T-helper 2 cell treated with Interferon-gamma antibody and Interleukin-4, amounts not matched to agents 5 μg/mL and 100 μg/mL, for 36 hours (primary cell): ENCODE data around the gene TRIM28.

Source experiments
- DNase-seq: peaks from one replicate; pipeline ENCODE4 v3.0.0; 2021; ENCODE audit warnings: low spot score
- H3K27ac Mint-ChIP-seq: one replicate; pipeline ENCODE4 v1.8.0; 2021; ENCODE audit warnings: mild to moderate bottlenecking, mixed read lengths
- H3K27me3 Mint-ChIP-seq: one replicate; pipeline ENCODE4 v1.8.0; 2021; ENCODE audit warnings: low read depth, mixed read lengths
- H3K36me3 Mint-ChIP-seq: one replicate; pipeline ENCODE4 v1.8.0; 2021; ENCODE audit warnings: low read depth, mixed read lengths
- H3K4me1 Mint-ChIP-seq: one replicate; pipeline ENCODE4 v1.8.0; 2021; ENCODE audit warnings: low read depth, mixed read lengths
- H3K4me3 Mint-ChIP-seq: one replicate; pipeline ENCODE4 v1.8.0; 2022; ENCODE audit warnings: mild to moderate bottlenecking, moderate library complexity, mixed read lengths
- H3K9me3 Mint-ChIP-seq: one replicate; pipeline ENCODE4 v1.8.0; 2021; ENCODE audit warnings: mixed read lengths

TRIM28 gene

GRCh38 chr19:58514564-58515022 lies 29.3 kb upstream of the TRIM28 start:
- no peak for DNase-seq
- no peaks in the 10 kb centered on the region for H3K27me3 Mint-ChIP-seq
- peaks cover 19% of the 10 kb centered on the region for H3K36me3 Mint-ChIP-seq
- H3K9me3 Mint-ChIP-seq = no peaks in the 10 kb centered on the region
- peaks cover 18% of the 10 kb centered on the region for H3K4me1 Mint-ChIP-seq
- H3K27ac Mint-ChIP-seq = peak overlapping the region; percentile 93
- H3K4me3 Mint-ChIP-seq = peak overlapping the region; percentile 89

GRCh38 chr19:58515259-58515658 lies 28.6 kb upstream of the TRIM28 start:
- DNase-seq = no peak
- no peaks in the 10 kb centered on the region for H3K27me3 Mint-ChIP-seq
- peak overlapping the region; percentile 65 for H3K4me3 Mint-ChIP-seq
- peaks cover 19% of the 10 kb centered on the region for H3K36me3 Mint-ChIP-seq
- peaks cover 23% of the 10 kb centered on the region for H3K4me1 Mint-ChIP-seq
- peak overlapping the region; percentile 74 for H3K27ac Mint-ChIP-seq
- no peaks in the 10 kb centered on the region for H3K9me3 Mint-ChIP-seq

- no peak for DNase-seq
- Mint-ChIP-seq H3K4me1 (peaks cover 26% of the 10 kb centered on the region), H3K36me3 (peaks cover 19% of the 10 kb centered on the region), H3K4me3 (peak overlapping the region; percentile 65), H3K27me3 (no peaks in the 10 kb centered on the region), H3K9me3 (no peaks in the 10 kb centered on the region), H3K27ac (peak overlapping the region; percentile 74)
These were observed 27.5 kb upstream of the TRIM28 start for GRCh38 chr19:58516246-58516836.

DNA sequence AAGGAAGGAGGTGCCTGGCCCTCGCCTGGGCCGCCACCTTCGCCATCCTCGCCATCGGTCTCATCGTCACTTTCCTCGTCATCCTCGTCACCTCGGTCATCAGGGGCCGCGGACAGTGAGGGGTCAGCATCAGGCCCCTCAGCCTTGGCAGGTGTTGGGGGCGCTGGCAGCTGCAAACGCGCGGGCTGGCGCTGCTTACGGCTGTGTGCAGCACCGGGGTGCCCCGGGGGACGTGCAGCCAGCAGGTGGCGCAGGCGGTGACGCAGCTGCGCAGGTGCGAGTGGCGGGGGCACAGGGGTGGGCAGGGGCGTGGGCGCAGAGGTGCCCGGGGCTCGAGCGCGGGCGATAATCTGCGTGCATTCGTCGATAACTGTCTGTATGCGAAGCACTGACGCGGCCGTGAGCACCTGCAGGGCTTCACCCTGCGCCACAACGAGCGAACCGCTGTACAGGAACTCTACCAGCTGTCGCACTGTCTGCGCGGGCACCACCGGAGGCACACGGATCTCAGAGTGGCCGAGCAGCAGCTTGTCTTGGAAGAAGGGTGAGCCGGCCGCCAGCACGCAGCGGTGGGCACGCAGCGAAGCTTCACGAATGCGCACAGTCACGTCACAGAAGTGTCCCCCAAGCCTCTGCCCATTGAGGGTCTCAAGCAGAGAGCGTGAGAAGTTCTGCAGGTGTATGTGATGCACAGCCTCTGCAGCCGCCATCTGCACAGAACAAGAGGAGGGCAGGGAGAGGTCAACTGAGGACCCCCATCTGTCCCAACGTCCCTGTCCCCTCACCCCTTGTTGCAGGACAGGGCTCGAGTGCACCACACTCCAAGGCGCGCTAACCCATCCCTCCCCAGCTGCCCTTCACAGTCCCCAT lies 26.7 kb upstream of the TRIM28 start:
- H3K9me3 Mint-ChIP-seq = no peaks in the 10 kb centered on the region
- H3K27me3 Mint-ChIP-seq = no peaks in the 10 kb centered on the region
- H3K27ac Mint-ChIP-seq = no peak overlapping the region
- peaks cover 19% of the 10 kb centered on the region for H3K36me3 Mint-ChIP-seq
- H3K4me3 Mint-ChIP-seq = peak overlapping the region; percentile 45
- no peak for DNase-seq
- peaks cover 26% of the 10 kb centered on the region for H3K4me1 Mint-ChIP-seq

GRCh38 chr19:58518256-58519086 lies 25.4 kb upstream of the TRIM28 start:
- no peaks in the 10 kb centered on the region for H3K27me3 Mint-ChIP-seq
- no peaks in the 10 kb centered on the region for H3K9me3 Mint-ChIP-seq
- peak overlapping the region; percentile 98 for H3K27ac Mint-ChIP-seq
- H3K4me1 Mint-ChIP-seq = peaks cover 26% of the 10 kb centered on the region
- peaks cover 19% of the 10 kb centered on the region for H3K36me3 Mint-ChIP-seq
- peak overlapping the region; percentile 99 for H3K4me3 Mint-ChIP-seq
- no peak for DNase-seq

DNA sequence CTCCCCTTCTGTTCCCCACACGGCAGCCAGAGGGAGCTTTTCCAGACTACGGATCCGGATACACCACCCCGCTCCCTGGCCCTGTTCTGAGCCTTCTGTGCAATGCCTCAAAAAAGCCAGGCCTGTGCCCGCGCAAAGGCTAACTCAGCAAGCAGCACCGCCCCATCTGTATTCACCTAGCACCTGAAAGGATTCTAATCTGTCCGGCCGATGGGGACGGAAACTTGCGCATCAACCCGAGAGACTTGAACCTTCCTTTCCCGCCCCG lies 24.8 kb upstream of the TRIM28 start:
- no peaks in the 10 kb centered on the region for H3K9me3 Mint-ChIP-seq
- H3K27me3 Mint-ChIP-seq = no peaks in the 10 kb centered on the region

DNA sequence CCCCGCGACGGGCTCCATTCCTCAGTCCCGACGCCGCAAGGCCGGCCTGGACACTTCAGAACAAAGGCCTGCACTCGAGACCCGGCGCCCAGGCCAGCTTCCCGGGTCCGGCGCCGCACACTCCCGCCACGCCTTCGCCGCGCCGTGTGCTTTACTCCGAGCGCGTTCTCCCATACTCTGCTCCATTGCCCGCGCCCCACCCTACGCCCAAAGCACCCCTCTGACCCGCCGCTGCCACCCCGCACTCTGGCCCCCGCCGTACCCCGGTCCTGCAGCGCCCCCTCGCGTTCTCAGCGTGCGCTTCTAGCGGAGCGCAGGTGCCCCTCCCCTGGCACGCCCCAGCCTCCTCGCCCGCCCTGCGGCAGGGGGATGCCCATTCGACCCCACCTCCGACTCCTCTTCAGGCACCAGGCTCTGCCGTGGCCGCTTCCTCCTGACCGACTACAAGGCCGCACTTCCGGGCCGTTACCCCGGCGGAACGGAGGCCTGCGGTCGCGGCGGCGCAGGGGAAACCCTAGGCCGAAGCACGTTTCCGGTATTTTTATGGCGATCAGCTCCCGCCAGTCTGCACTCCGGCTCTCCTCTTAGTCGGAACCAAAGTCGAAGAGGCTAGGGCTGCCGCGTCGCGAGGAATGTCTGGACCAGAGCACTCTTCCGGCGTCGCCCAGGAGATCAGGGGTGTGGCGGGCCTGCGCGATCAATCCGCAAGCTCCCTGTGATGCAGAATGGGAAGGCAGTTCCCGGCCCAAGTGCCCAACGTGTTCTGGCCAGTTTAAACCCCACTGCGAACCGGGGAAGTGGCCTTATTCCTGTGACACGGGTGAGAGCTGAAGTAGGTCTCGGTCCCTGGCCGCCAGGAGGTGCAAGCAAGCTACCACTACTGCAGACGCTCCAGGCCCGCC lies 24.3 kb upstream of the TRIM28 start, which contains the start of gene ZBTB45:
TSS of gene ZBTB45 (minus strand) at position 456 of the 902 bp plus-strand sequence. CDS start 2,137 bp downstream, outside the sequence.
- DNase-seq = peak; percentile 95
- H3K4me3 Mint-ChIP-seq = peak within 1 kb of the TSS; percentile 99
- H3K4me1 Mint-ChIP-seq = peaks cover 23% of the 10 kb centered on the region
- H3K36me3 Mint-ChIP-seq = peaks cover 19% of the 10 kb centered on the region
- peak within 1 kb of the TSS; percentile 98 for H3K27ac Mint-ChIP-seq
- H3K9me3 Mint-ChIP-seq = no peaks in the 10 kb centered on the region
- no peaks in the 10 kb centered on the region for H3K27me3 Mint-ChIP-seq

More for the DNA sequence above, 24.8 kb upstream of the TRIM28 start:
- H3K4me3 Mint-ChIP-seq = peak overlapping the region; percentile 99
- H3K36me3 Mint-ChIP-seq = peaks cover 19% of the 10 kb centered on the region
- DNase-seq = peak; percentile 52
- peak overlapping the region; percentile 98 for H3K27ac Mint-ChIP-seq
- peaks cover 26% of the 10 kb centered on the region for H3K4me1 Mint-ChIP-seq

DNA sequence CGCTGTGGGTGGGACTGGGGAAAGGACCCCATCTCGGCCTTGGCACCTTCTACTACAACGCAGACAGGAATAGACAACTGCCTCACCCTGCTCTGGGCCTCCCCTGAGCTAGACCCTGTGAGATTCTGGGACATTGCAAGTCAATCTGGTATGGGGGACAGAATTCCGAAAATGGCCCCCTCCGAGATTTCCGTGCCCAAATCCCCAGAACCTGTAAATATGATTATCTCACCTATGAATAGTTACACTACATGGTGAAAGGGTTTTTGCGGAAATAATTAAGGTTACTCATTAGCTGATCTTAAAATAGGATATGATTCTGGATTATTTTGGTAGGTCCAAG lies 23.6 kb upstream of the TRIM28 start:
- Mint-ChIP-seq H3K36me3 (peaks cover 16% of the 10 kb centered on the region), H3K9me3 (no peaks in the 10 kb centered on the region), H3K27me3 (no peaks in the 10 kb centered on the region), H3K4me3 (peak overlapping the region; percentile 99), H3K27ac (peak overlapping the region; percentile 98), H3K4me1 (peaks cover 23% of the 10 kb centered on the region)
- DNase-seq = no peak

- peak overlapping the region; percentile 19 for H3K4me3 Mint-ChIP-seq
- no peak overlapping the region for H3K27ac Mint-ChIP-seq
These were observed 22.2 kb upstream of the TRIM28 start for GRCh38 chr19:58521651-58522050.

DNA sequence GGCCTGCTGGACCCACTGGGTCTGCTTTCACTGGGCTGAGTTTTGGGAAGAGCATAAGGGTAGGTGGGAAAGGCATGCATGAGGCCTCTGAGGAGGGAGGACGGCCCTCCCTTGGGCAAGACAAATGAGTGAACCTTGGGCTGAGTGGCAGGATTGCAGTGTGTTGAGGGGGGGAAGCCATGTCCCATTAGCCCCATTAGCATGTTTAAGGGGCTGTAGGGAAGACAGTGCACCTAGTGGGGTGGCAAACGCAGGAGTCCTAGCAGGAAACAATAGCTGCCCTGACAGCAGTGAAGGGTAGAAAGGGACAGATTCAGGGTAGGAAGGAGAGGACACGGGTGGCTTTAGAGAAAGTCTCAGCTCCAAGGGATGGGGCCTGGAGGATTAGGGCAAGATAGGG lies 21.2 kb upstream of the TRIM28 start:
- Mint-ChIP-seq H3K4me3 (no peak overlapping the region), H3K36me3 (peaks cover 5% of the 10 kb centered on the region), H3K9me3 (no peaks in the 10 kb centered on the region), H3K27ac (peak overlapping the region; percentile 31), H3K4me1 (peaks cover 17% of the 10 kb centered on the region), H3K27me3 (no peaks in the 10 kb centered on the region)
- DNase-seq = no peak

More at GRCh38 chr19:58521651-58522050, 22.2 kb upstream of the TRIM28 start:
- no peaks in the 10 kb centered on the region for H3K9me3 Mint-ChIP-seq
- H3K36me3 Mint-ChIP-seq = peaks cover 5% of the 10 kb centered on the region
- H3K27me3 Mint-ChIP-seq = no peaks in the 10 kb centered on the region
- DNase-seq = no peak
- peaks cover 17% of the 10 kb centered on the region for H3K4me1 Mint-ChIP-seq

GRCh38 chr19:58529405-58529804 lies 14.5 kb upstream of the TRIM28 start:
- no peaks in the 10 kb centered on the region for H3K4me1 Mint-ChIP-seq
- no peaks in the 10 kb centered on the region for H3K9me3 Mint-ChIP-seq
- DNase-seq = no peak
- no peak overlapping the region for H3K4me3 Mint-ChIP-seq
- H3K36me3 Mint-ChIP-seq = no peaks in the 10 kb centered on the region
- H3K27me3 Mint-ChIP-seq = no peaks in the 10 kb centered on the region
- H3K27ac Mint-ChIP-seq = no peak overlapping the region

DNA sequence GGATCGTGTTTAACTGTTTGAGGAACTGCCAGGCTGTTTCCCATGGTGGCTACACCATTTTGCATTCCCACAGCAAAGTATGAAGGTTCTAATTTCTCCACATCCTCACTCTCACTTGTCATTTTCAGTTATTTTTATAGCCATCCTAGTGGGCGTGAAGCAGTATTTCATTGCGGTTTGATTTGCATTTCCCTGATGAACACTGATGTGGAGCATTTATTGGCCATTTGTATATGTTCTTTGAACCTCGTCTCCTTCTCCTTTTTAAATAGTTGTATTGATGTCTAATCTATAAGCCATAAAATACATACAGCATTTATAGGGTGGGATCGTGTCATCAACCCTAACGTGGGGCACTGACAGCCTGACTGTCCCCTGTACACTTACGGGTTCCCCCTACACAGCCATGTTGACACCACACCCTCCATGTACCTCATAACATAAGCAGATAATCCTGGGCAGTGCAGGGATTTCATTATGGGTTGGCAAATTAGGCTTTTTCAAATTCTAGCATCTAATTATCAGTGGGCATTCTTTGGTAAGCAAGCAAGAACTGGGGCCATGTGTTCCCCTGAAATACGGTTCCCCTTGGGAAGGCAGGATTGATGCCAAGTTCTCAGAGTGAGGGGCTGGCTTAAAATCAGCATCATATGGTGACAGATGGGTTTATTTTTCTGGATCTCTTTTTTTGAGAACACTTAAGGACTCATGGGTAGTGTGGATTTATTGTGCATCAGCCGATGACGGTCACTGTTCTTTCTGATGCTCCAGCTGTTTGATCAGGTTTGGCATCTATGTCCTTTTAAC lies 12.6 kb upstream of the TRIM28 start:
- no peaks in the 10 kb centered on the region for H3K36me3 Mint-ChIP-seq
- no peak for DNase-seq
- no peaks in the 10 kb centered on the region for H3K4me1 Mint-ChIP-seq
- no peak overlapping the region for H3K4me3 Mint-ChIP-seq
- H3K27me3 Mint-ChIP-seq = no peaks in the 10 kb centered on the region
- no peak overlapping the region for H3K27ac Mint-ChIP-seq
- no peaks in the 10 kb centered on the region for H3K9me3 Mint-ChIP-seq
